HEK293T (cell line): ENCODE results near the gene TCFL5.

Source experiments
- CTCF ChIA-PET: fragments of 350-600 bp; formaldehyde crosslinking; extraction: SDS; loops from one replicate; lab custom pipeline; 2021; ENCODE audit warnings: antibody characterized with exemption, inconsistent platforms; lab: Yijun Ruan, JAX
- POLR2A ChIA-PET: fragments of 350-600 bp; formaldehyde crosslinking; extraction: SDS; loops from one replicate; lab custom pipeline; 2020; ENCODE audit warnings: antibody characterized with exemption, inconsistent platforms; lab: Yijun Ruan, JAX
- DNase-seq: peaks from one replicate; pipeline ENCODE4 v3.0.0; 2012; ENCODE audit warnings: mixed read lengths; ENCODE audit errors: extremely low spot score
- ARNT ChIP-seq: fragments of 450-650 bp; IDR thresholded peaks from 2 replicates; pipeline ENCODE4 v1.6.1; 2017; ENCODE audit warnings: mild to moderate bottlenecking
- BHLHE40 ChIP-seq: fragments of 450-650 bp; IDR thresholded peaks from 2 replicates; pipeline ENCODE4 v1.6.1; 2016; ENCODE audit warnings: mild to moderate bottlenecking, moderate library complexity, borderline replicate concordance
- CTBP1 ChIP-seq: fragments of 450-650 bp; IDR thresholded peaks from 2 replicates; pipeline ENCODE4 v1.6.1; 2016; ENCODE audit warnings: borderline replicate concordance
- ELF4 ChIP-seq: fragments of 450-650 bp; IDR thresholded peaks from 2 replicates; pipeline ENCODE4 v1.6.1; 2017; ENCODE audit warnings: antibody characterized with exemption
- FOXA1 ChIP-seq: fragments of 450-650 bp; IDR thresholded peaks from 2 replicates; pipeline ENCODE4 v1.6.1; 2016; ENCODE audit warnings: mild to moderate bottlenecking
- FOXK2 ChIP-seq: fragments of 450-650 bp; IDR thresholded peaks from 2 replicates; pipeline ENCODE4 v1.6.1; 2016; ENCODE audit warnings: mild to moderate bottlenecking
- FOXM1 ChIP-seq: fragments of 450-650 bp; IDR thresholded peaks from 2 replicates; pipeline ENCODE4 v1.6.1; 2017; ENCODE audit warnings: mild to moderate bottlenecking, borderline replicate concordance
- HDGF ChIP-seq: fragments of 450-650 bp; IDR thresholded peaks from 2 replicates; pipeline ENCODE4 v1.6.1; 2017; ENCODE audit warnings: antibody characterized with exemption, borderline replicate concordance
- L3MBTL2 ChIP-seq: fragments of 450-650 bp; conservative IDR thresholded peaks from 2 replicates; pipeline ENCODE4 v1.6.1; 2016; ENCODE audit warnings: mild to moderate bottlenecking
- LEF1 ChIP-seq: fragments of 450-650 bp; IDR thresholded peaks from 2 replicates; pipeline ENCODE4 v1.6.1; 2017; ENCODE audit warnings: mild to moderate bottlenecking, borderline replicate concordance
- NFRKB ChIP-seq: fragments of 450-650 bp; IDR thresholded peaks from 2 replicates; pipeline ENCODE4 v1.6.1; 2016; ENCODE audit warnings: mild to moderate bottlenecking, moderate library complexity
- PKNOX1 ChIP-seq: fragments of 450-650 bp; IDR thresholded peaks from 2 replicates; pipeline ENCODE4 v1.6.1; 2016
- SP1 ChIP-seq: fragments of 450-650 bp; IDR thresholded peaks from 2 replicates; pipeline ENCODE4 v1.6.1; 2017
- SUZ12 ChIP-seq: fragments of 450-650 bp; IDR thresholded peaks from 2 replicates; pipeline ENCODE4 v1.6.1; 2016; ENCODE audit warnings: mild to moderate bottlenecking
- TARDBP ChIP-seq: fragments of 450-650 bp; IDR thresholded peaks from 2 replicates; pipeline ENCODE4 v1.6.1; 2016
- ZNF384 ChIP-seq: fragments of 450-650 bp; IDR thresholded peaks from 2 replicates; pipeline ENCODE4 v1.6.1; 2016

Gene TCFL5

GRCh38 chr20:62880935-62881661 lies 19.5 kb upstream of the TCFL5 start:
- ChIA-PET POLR2A (no interaction called here), CTCF (no interaction called here)
- no peak for DNase-seq
- no peak for TF ChIP-seq L3MBTL2

- ChIA-PET POLR2A (no interaction called here), CTCF (no interaction called here)
- TF ChIP-seq ARNT (no peak), SUZ12 (no peak), ZNF384 (no peak), SP1 (no peak), ELF4 (no peak), FOXM1 (no peak), FOXA1 (no peak), CTBP1 (no peak), HDGF (no peak), BHLHE40 (no peak), L3MBTL2 (no peak)
- no peak for DNase-seq
Observed at GRCh38 chr20:62880147-62880934, 18.7 kb upstream of the TCFL5 start.

- CTCF ChIA-PET, result no interaction called here
- TF ChIP-seq NFRKB (no peak), ELF4 (no peak), FOXM1 (no peak), HDGF (no peak), CTBP1 (no peak), PKNOX1 (no peak), L3MBTL2 (no peak), TARDBP (no peak), SP1 (no peak), ZNF384 (no peak), FOXK2 (no peak), ARNT (no peak), BHLHE40 (no peak), LEF1 (no peak), SUZ12 (no peak), FOXA1 (no peak)
- no peak for DNase-seq
- POLR2A ChIA-PET, result no interaction called here
Observed at GRCh38 chr20:62879275-62880146, 17.9 kb upstream of the TCFL5 start.

- no peak for TF ChIP-seq CTBP1
- TF ChIP-seq ZNF384, result no peak
- TF ChIP-seq PKNOX1, result no peak
- no peak for TF ChIP-seq ARNT
- no peak for TF ChIP-seq FOXM1
- no peak for TF ChIP-seq FOXA1
- TF ChIP-seq ELF4, result no peak
- no peak for TF ChIP-seq NFRKB
- no peak for TF ChIP-seq FOXK2
- TF ChIP-seq L3MBTL2, result no peak
- TF ChIP-seq BHLHE40, result no peak
- no peak for TF ChIP-seq SUZ12
- TF ChIP-seq SP1, result no peak
- no peak for TF ChIP-seq LEF1
- TF ChIP-seq HDGF, result no peak
- no peak for TF ChIP-seq TARDBP
- ChIA-PET POLR2A (no interaction called here), CTCF (no interaction called here)
- DNase-seq, result no peak
Observed at GRCh38 chr20:62878244-62879038, 16.8 kb upstream of the TCFL5 start.

- CTCF ChIA-PET, result no interaction called here
- no peak for TF ChIP-seq CTBP1
- POLR2A ChIA-PET, result no interaction called here
- no peak for DNase-seq
Observed at GRCh38 chr20:62876902-62877816, 15.5 kb upstream of the TCFL5 start.

- TF ChIP-seq ZNF384 (no peak), FOXA1 (no peak), HDGF (no peak), TARDBP (no peak), SUZ12 (no peak), L3MBTL2 (no peak), SP1 (no peak), ELF4 (no peak), BHLHE40 (no peak), NFRKB (no peak), FOXK2 (no peak), PKNOX1 (no peak), FOXM1 (no peak), CTBP1 (no peak), ARNT (no peak), LEF1 (no peak)
- DNase-seq, result no peak
- ChIA-PET CTCF (no interaction called here), POLR2A (interaction anchor here (1.1 kb wide), 1 partner anchor 24 kb away, joined by 3 read pairs; no protein-coding TSS in a partner anchor)
Observed at GRCh38 chr20:62876501-62876901, 14.9 kb upstream of the TCFL5 start.
